Thyroid gland (tissue), 4 donors: ENCODE measurements around the gene DLL4. TPM values are rescaled to one million over a fixed set of nuclear protein-coding genes. Genes with fewer than 3 reads are reported as not detected.

Experiments used
- DNase-seq, 2 donors: peaks; one replicate each; pipeline ENCODE4 v3.0.0-alpha.2; 2019
- H3K27ac ChIP-seq, 3 donors: fragments of 200-600 bp; sonication (generic); 1 replicate in 2 of 3; 2 replicates in 1 of 3; pipeline ENCODE4 v1.5.1; 2016 to 2019; ENCODE audit warnings: mild to moderate bottlenecking in 1 of 3, moderate library complexity in 1 of 3
- H3K27me3 ChIP-seq: fragments of 200-600 bp; sonication (generic); one replicate; pipeline ENCODE4 v1.5.1; 2019
- H3K36me3 ChIP-seq, 2 donors: fragments of 200-600 bp; sonication (generic); one replicate each; pipeline ENCODE4 v1.5.1; 2016 to 2019
- H3K4me1 ChIP-seq, 2 donors: fragments of 200-600 bp; sonication (generic); one replicate each; pipeline ENCODE4 v1.5.1; 2017 to 2019
- H3K4me3 ChIP-seq, 3 donors: fragments of 200-600 bp; sonication (generic); replicated peaks in 1 of 3; 1 replicate in 2 of 3; 2 replicates in 1 of 3; pipeline ENCODE4 v1.5.1; 2016; ENCODE audit warnings: mild to moderate bottlenecking in 1 of 3
- H3K9me3 ChIP-seq: fragments of 200-600 bp; sonication (generic); one replicate; pipeline ENCODE4 v1.5.1; 2017
- CTCF ChIP-seq, 6 experiments: fragments of 200-600 bp in 3 of 6; fragments of 450-650 bp in 3 of 6; sonication (generic) in 3 of 6; IDR thresholded peaks; one replicate each; pipeline ENCODE4 v1.5.1; 2016 to 2019; ENCODE audit warnings: antibody characterized with exemption in 6 of 6, mild to moderate bottlenecking in 2 of 6, inconsistent platforms in 1 of 6, moderate library complexity in 1 of 6
- POLR2A ChIP-seq, 2 donors: fragments of 450-650 bp; IDR thresholded peaks; one replicate each; pipeline ENCODE4 v1.6.1; 2017; ENCODE audit warnings: antibody characterized with exemption in 2 of 2, mild to moderate bottlenecking in 2 of 2, moderate library complexity in 1 of 2
- WGBS, 2 donors: methylation state at CpG; one replicate each; pipeline ENCODE4 v1.1.5; 2017; 5-methylcytosine and 5-hydroxymethylcytosine counted together
- intact Hi-C: fragments of 100-400 bp; cut with DNase I; formaldehyde crosslinking; loops from one replicate; pipeline ENCODE4 v1.15.1; 2023
- total RNA-seq, 4 donors: library from RNA; depleted of rRNA; stranded (reverse); fragments of >200 nt; gene quantifications; one replicate each; pipeline ENCODE4 v1.2.3, GENCODE V29; 2016

Gene DLL4
- total RNA-seq, 4 donors from 2014 or later: 6.8 to 27.1 (median 10.8) TPM

DNA sequence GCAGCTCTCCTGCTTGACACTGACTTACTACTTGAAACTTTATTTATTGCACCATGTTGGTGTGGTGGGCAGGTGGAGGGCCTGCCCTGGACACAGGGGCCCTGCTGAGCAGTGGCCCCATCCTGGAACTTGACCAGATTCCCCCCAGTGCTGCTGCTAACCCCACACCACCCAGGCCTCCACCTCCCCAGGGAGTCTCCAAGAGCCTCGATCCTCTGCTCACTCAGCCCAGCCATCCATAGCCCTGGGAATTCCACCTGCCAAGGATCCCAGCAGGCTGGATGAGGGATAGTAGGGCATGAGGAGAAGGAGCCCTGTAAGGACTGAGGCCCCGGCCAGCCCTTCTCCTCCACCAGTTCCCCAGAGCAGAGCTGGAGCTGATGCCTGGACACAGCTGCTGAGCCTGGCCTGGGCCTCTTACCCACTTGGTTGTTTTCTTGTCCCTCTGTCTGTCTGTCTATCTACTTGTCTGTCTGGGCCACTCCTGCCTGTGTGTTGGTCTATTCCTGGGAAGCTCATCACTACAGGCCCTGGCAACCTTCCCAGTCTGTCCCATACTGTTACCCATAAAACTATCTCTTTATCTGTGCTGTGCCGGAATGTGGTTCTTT, 26.9 kb downstream of the DLL4 start:
- Histone ChIP-seq H3K9me3 (no peaks in the 10 kb centered on the region), H3K27me3 (no peaks in the 10 kb centered on the region), H3K36me3 (no peaks in the 10 kb centered on the region), H3K4me1 (peaks cover 6 to 17% of the 10 kb centered on the region in 2 donors), H3K27ac (no peak overlapping the region), H3K4me3 (no peak overlapping the region)
- TF ChIP-seq CTCF (IDR thresholded peaks at IDR 0.05) (no peak), POLR2A (IDR thresholded peaks at IDR 0.05) (no peak)
- no peak for DNase-seq
- 85 to 100% methylated on average over 2 to 3 of the region's 3 CpGs for WGBS, 2 donors
- intact Hi-C loops: no loop called here

- peaks cover 6 to 17% of the 10 kb centered on the region in 2 donors for H3K4me1 ChIP-seq
- WGBS, 2 donors: 90 to 98% methylated on average over 1 to 3 of the region's 3 CpGs
- no peaks in the 10 kb centered on the region for H3K9me3 ChIP-seq
Measured at GRCh38 chr15:40956541-40956982, 27.4 kb downstream of the DLL4 start.

DNA sequence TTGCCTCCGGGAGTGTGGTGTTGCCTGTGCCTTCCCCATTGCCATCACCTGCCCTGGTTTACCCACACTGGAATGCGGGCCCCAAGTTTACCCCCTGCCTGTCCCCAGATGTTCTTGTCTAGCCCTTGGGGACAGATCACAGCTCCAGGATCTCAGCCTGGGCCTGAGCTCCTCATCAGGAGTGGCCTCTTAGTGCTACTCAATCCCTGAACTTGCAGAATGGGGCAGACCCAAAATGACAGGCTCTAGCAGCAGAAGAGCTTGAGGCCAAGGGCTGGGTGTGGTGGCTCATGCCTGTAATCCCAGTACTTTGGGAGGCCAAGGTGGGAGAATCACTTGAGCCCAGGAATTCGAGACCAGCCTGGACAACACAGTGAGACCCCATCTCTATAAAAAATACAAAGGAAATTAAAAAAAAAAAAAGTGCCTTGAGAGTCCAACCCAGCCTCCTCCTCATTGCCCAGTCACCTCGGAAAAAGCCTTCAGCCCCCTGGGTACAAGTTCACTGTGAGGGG, 28.0 kb downstream of the DLL4 start:
- Histone ChIP-seq H3K9me3 (no peaks in the 10 kb centered on the region), H3K4me1 (peaks cover 6 to 16% of the 10 kb centered on the region in 2 donors), H3K4me3 (no peak overlapping the region), H3K27me3 (no peaks in the 10 kb centered on the region), H3K27ac (no peak overlapping the region), H3K36me3 (no peaks in the 10 kb centered on the region)
- DNase-seq: no peak
- no peak for TF ChIP-seq CTCF (IDR thresholded peaks at IDR 0.05)
- no peak for TF ChIP-seq POLR2A (IDR thresholded peaks at IDR 0.05)
- intact Hi-C loops: no loop called here
- WGBS, 2 donors: 92 to 96% methylated on average over 3 to 4 of the region's 4 CpGs

More at GRCh38 chr15:40956541-40956982, 27.4 kb downstream of the DLL4 start:
- Histone ChIP-seq H3K36me3 (no peaks in the 10 kb centered on the region), H3K27ac (no peak overlapping the region), H3K4me3 (no peak overlapping the region), H3K27me3 (no peaks in the 10 kb centered on the region)
- TF ChIP-seq CTCF (IDR thresholded peaks at IDR 0.05) (no peak), POLR2A (IDR thresholded peaks at IDR 0.05) (no peak)
- no peak for DNase-seq
- intact Hi-C loops: no loop called here

DNA sequence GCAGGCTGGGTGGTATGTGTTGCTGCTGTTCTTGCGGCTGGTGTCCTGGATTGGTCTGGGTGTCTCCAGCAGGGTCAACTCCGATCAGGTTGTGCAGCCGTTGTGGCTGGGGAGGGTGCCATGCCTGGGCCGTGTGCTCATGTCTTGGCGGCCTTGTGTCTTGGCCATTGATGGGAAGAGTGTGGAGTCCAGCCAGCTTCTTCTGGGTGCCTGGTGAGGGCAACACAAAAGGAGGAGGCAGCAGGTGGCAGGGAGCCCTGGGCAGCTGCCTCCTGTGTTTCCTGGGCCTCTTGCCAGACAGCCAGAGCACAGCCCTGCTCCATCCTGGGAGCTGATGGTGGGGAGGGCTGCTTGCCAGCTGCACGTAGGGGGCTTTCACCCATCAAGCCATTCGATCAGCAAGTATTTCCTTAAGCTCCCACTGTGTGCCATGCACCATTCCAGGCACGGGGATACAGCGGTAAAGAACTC, 28.5 kb downstream of the DLL4 start:
- TF ChIP-seq CTCF (IDR thresholded peaks at IDR 0.05) (no peak), POLR2A (IDR thresholded peaks at IDR 0.05) (no peak)
- Histone ChIP-seq H3K27ac (no peak overlapping the region), H3K27me3 (no peaks in the 10 kb centered on the region), H3K4me1 (peaks cover 6 to 11% of the 10 kb centered on the region in 2 donors), H3K36me3 (no peaks in the 10 kb centered on the region), H3K9me3 (no peaks in the 10 kb centered on the region), H3K4me3 (no peak overlapping the region)
- peak; percentile 72 to 73 for DNase-seq
- WGBS, 2 donors: 43 to 55% methylated on average over 8 to 9 of the region's 9 CpGs
- intact Hi-C loops: no loop called here

DNA sequence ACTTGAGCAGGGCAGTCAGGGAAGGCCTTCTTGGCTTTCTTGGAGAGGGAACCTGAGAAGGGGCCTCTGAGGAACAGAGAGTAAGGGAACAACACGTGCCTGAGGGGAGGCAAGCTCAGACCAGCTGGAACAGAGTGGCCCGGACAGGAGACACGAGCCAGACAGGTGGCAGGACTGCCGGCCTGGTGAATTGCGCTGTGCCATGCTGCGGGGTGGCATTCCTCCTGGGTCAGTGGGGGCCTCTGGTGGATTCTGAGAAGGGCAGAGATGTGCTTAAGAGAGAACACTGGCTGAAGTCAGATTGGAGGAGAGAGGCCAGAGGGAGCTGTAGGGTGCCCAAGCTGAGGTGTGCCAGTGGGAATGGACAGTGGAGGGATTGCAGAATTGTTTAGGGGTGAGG, 29.0 kb downstream of the DLL4 start:
- no peak overlapping the region for H3K27ac ChIP-seq
- H3K27me3 ChIP-seq: no peaks in the 10 kb centered on the region
- DNase-seq: peak; percentile 37 to 43
- no peaks in the 10 kb centered on the region for H3K9me3 ChIP-seq
- peaks cover 6 to 9% of the 10 kb centered on the region in 2 donors for H3K4me1 ChIP-seq
- TF ChIP-seq POLR2A (IDR thresholded peaks at IDR 0.05) (no peak), CTCF (IDR thresholded peaks at IDR 0.05) (no peak)
- no peaks in the 10 kb centered on the region for H3K36me3 ChIP-seq
- H3K4me3 ChIP-seq: no peak overlapping the region
- intact Hi-C loops: no loop called here
- WGBS, 2 donors: 48 to 72% methylated on average over 6 of the region's 6 CpGs
